ENCODE results near the gene APELA. TPM values are rescaled to one million over a fixed set of nuclear protein-coding genes. Genes with fewer than 3 reads are reported as not detected.

The APELA gene
- total and polyA plus RNA-seq, 4 donors, result 0.35 TPM; not detected in 3

DNA sequence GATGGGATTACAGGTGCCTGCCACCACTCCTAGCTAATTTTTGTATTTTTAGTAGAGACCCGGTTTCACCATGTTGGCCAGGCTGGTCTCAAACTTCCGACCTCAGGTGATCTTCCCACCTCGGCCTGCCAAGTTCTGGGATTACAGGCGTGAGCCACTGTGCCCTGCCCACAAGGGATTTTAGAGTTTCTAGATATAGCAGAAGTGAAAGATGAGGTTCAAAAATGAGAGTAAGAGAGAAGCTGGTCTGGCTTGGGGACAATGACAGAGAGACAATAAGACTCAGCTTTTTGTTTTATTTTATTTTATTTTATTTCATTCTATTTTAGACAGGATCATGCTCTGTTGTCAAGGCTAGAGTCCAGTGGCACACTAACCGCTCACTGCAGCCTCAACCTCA is 69.8 kb downstream of the APELA start:
- ATAC-seq (ENCODE audit: insufficient read depth, low FRiP score) (no peak), DNase-seq (no peak)
- H3K9ac ChIP-seq (ENCODE audit: insufficient read depth in 1 of 2, low read length in 2 of 2), result no peak overlapping the region
- no peak overlapping the region for H3K27ac ChIP-seq (ENCODE audit: low read depth in 1 of 2, low read length in 1 of 2)
- H3K27me3 ChIP-seq (ENCODE audit: control insufficient read depth in 3 of 3, insufficient read depth in 3 of 3, low read length in 2 of 3), result peaks cover 5 to 6% (median 5%) of the 10 kb centered on the region in 3 donors
- H3K4me3 ChIP-seq, result no peak overlapping the region
- 92 to 95% methylated on average over 5 of the region's 5 CpGs for WGBS, 2 donors
- peaks cover 0 to 4% (median 0%) of the 10 kb centered on the region in 4 donors for H3K9me3 ChIP-seq (ENCODE audit: control insufficient read depth in 4 of 4, insufficient read depth in 3 of 4, low read length in 3 of 4)
- TF ChIP-seq, protein P1, sequence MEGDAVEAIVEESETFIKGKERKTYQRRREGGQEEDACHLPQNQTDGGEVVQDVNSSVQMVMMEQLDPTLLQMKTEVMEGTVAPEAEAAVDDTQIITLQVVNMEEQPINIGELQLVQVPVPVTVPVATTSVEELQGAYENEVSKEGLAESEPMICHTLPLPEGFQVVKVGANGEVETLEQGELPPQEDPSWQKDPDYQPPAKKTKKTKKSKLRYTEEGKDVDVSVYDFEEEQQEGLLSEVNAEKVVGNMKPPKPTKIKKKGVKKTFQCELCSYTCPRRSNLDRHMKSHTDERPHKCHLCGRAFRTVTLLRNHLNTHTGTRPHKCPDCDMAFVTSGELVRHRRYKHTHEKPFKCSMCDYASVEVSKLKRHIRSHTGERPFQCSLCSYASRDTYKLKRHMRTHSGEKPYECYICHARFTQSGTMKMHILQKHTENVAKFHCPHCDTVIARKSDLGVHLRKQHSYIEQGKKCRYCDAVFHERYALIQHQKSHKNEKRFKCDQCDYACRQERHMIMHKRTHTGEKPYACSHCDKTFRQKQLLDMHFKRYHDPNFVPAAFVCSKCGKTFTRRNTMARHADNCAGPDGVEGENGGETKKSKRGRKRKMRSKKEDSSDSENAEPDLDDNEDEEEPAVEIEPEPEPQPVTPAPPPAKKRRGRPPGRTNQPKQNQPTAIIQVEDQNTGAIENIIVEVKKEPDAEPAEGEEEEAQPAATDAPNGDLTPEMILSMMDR (IDR thresholded peaks at IDR 0.05; ENCODE audit: control extremely low read depth, extremely low read depth), result no peak
- H3K36me3 ChIP-seq (ENCODE audit: control insufficient read depth in 4 of 4, insufficient read depth in 4 of 4, low read length in 4 of 4), result no peaks in the 10 kb centered on the region
- no peaks in the 10 kb centered on the region for H3K4me1 ChIP-seq (ENCODE audit: control insufficient read depth in 5 of 5, insufficient read depth in 5 of 5, low read length in 5 of 5)

Other genes with a start within 250 kb of the APELA start
- gene SMIM31, start 123.0 kb upstream of the APELA start, total RNA-seq, result 1 to 10 TPM; 2.3 to 3.8 TPM
- 1 to 10 TPM; 1.0 to 2.3 TPM for gene SMIM31, start 123.0 kb upstream of the APELA start, polyA plus RNA-seq
- 1 to 10 TPM; 1.4 to 1.8 TPM for gene TRIM61, start 100.5 kb downstream of the APELA start, total RNA-seq
- 1 to 10 TPM in 1 of 2 donors, under 1 TPM in 1; 0.98 to 1.3 TPM for gene TRIM61, start 100.5 kb downstream of the APELA start, polyA plus RNA-seq
- not detected for gene TRIM60, start 154.8 kb downstream of the APELA start, total RNA-seq
- gene TRIM60, start 154.8 kb downstream of the APELA start, polyA plus RNA-seq, result not detected
- gene TRIM75, start 176.7 kb downstream of the APELA start, total RNA-seq, result not detected
- not detected for gene TRIM75, start 176.7 kb downstream of the APELA start, polyA plus RNA-seq
- gene TMEM192, start 235.7 kb downstream of the APELA start, total RNA-seq, result 10 to 100 TPM; 16.0 to 16.4 TPM
- gene TMEM192, start 235.7 kb downstream of the APELA start, polyA plus RNA-seq, result 10 to 100 TPM in 1 of 2 donors, 1 to 10 TPM in 1; 8.9 to 14.3 TPM